ENCODE results near the gene TPRA1.

TPRA1 gene

DNA sequence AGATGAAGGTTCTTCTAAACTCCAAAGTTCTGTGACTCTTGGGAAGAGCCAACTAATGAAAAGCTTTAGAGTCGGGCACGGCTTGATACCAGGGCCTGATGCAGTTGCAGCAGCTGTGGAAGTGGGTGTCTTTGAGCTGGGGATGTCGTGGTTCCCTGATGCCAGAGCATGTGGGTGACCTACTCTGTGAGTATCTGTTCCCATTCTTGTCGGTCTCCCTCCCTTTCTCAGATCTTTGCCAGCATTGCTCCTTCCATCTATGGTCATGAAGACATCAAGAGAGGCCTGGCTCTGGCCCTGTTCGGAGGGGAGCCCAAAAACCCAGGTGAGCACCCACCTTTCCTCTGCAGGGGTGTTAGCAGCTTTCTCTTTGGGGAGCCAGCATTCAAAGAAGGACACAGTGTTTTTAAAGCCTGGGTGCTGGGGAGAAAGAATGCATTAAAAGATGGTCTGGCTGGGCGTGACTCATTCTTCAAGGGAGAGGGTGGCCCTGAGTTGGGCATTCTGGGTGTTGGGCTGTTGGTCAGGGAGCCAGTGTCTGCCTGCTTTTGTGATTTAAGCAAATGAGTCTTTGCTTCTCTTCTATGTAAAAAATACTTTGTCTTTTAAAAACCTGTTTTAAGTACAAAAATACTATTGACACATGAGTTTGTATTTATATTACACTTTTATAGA is 25.2 kb upstream of the TPRA1 start:
- Histone ChIP-seq H3K36me3 (ENCODE audit: control insufficient read depth in 4 of 4, insufficient read depth in 4 of 4, low read length in 3 of 4) (peaks cover 37 to 96% (median 84%) of the 10 kb centered on the region in 4 experiments), H3K27ac (ENCODE audit: insufficient read depth in 1 of 2, low read depth in 1 of 2, low read length in 2 of 2, poor library complexity in 1 of 2, severe bottlenecking in 2 of 2) (no peak overlapping the region), H3K4me1 (ENCODE audit: control extremely low read depth in 1 of 4, control insufficient read depth in 4 of 4, insufficient read depth in 4 of 4, low read length in 3 of 4) (no peaks in the 10 kb centered on the region), H3K9me3 (ENCODE audit: control extremely low read depth in 1 of 5, control insufficient read depth in 4 of 5, insufficient read depth in 2 of 5, low read depth in 1 of 5, low read length in 4 of 5) (no peaks in the 10 kb centered on the region), H3K4me3 (ENCODE audit: control insufficient read depth in 1 of 7, extremely low read depth in 1 of 7, insufficient read depth in 4 of 7, low read depth in 2 of 7, low read length in 6 of 7) (no peak overlapping the region), H3K27me3 (replicated peaks in 2 of 5; ENCODE audit: control insufficient read depth in 4 of 5, insufficient read depth in 5 of 5, low read length in 4 of 5) (no peaks in the 10 kb centered on the region)
- whole genome bisulfite sequencing (ENCODE audit: insufficient coverage) = 96% methylated on average over 6 of the region's 6 CpGs
- POLR2A ChIA-PET = no interaction called here
- CTCF ChIA-PET = no interaction called here
- DNase-seq = no peak

DNA sequence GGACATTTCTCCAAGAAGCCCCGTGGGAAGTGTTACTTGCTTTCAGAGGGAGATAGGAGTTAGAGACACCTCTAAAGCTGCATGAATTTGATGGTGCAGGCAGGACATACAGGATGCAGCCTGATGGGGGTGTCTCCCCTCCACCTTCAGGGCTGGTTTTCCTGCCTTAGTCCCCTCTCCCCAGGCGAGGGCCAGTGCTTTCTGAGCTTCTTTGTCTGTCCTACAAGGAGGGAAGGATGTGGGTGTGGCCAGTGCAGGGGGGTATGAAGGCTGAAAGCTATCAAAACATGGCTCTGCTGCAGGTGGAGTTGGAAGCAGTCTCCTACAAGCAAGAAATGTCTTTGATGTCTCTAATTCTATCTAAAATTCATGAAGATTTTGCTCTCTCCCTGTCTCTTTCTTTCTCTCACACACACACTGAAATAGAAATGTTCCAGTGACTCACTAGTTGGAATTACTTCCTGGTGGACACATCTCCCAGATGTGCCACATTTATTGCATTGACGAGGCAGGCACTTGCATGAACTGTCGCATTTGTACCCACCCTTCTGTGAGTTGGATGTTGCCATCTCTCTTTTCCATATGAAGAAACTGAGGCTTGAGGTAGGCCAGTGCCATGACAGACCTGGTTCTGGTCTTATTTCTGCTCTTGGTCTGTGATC is 24.5 kb upstream of the TPRA1 start:
- Histone ChIP-seq H3K4me1 (ENCODE audit: control extremely low read depth in 1 of 4, control insufficient read depth in 4 of 4, insufficient read depth in 4 of 4, low read length in 3 of 4) (no peaks in the 10 kb centered on the region), H3K9me3 (ENCODE audit: control extremely low read depth in 1 of 5, control insufficient read depth in 4 of 5, insufficient read depth in 2 of 5, low read depth in 1 of 5, low read length in 4 of 5) (no peaks in the 10 kb centered on the region), H3K27me3 (replicated peaks in 2 of 5; ENCODE audit: control insufficient read depth in 4 of 5, insufficient read depth in 5 of 5, low read length in 4 of 5) (no peaks in the 10 kb centered on the region), H3K36me3 (ENCODE audit: control insufficient read depth in 4 of 4, insufficient read depth in 4 of 4, low read length in 3 of 4) (peaks cover 36 to 96% (median 83%) of the 10 kb centered on the region in 4 experiments), H3K27ac (ENCODE audit: insufficient read depth in 1 of 2, low read depth in 1 of 2, low read length in 2 of 2, poor library complexity in 1 of 2, severe bottlenecking in 2 of 2) (no peak overlapping the region), H3K4me3 (ENCODE audit: control insufficient read depth in 1 of 7, extremely low read depth in 1 of 7, insufficient read depth in 4 of 7, low read depth in 2 of 7, low read length in 6 of 7) (no peak overlapping the region)
- WGBS (ENCODE audit: insufficient coverage) = 100% methylated on average over 2 of the region's 4 CpGs
- no peak for DNase-seq
- ChIA-PET CTCF (no interaction called here), POLR2A (no interaction called here)

DNA sequence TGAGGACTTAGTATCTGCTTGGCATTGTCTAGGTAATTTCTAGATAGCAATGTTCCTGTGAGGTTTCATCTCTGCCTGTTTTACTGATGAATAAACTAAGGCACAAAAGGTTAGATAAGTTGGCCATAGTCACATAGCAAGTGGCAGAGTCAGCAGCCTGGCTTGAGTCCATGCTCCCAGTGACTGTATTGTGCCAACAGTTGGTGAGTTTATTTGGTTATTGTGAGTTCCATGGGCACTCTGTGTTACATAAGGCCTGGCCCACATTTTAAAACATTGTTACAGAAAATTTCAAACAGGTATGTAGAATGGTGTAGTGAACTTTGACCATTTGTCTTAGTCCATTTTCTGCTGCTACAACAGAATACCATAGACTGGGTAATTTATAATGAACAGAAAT is 22.9 kb upstream of the TPRA1 start:
- Histone ChIP-seq H3K36me3 (ENCODE audit: control insufficient read depth in 4 of 4, insufficient read depth in 4 of 4, low read length in 3 of 4) (peaks cover 31 to 95% (median 79%) of the 10 kb centered on the region in 4 experiments), H3K4me3 (ENCODE audit: control insufficient read depth in 1 of 7, extremely low read depth in 1 of 7, insufficient read depth in 4 of 7, low read depth in 2 of 7, low read length in 6 of 7) (no peak overlapping the region), H3K4me1 (ENCODE audit: control extremely low read depth in 1 of 4, control insufficient read depth in 4 of 4, insufficient read depth in 4 of 4, low read length in 3 of 4) (peaks cover 0 to 11% (median 8%) of the 10 kb centered on the region in 4 experiments), H3K27me3 (replicated peaks in 2 of 5; ENCODE audit: control insufficient read depth in 4 of 5, insufficient read depth in 5 of 5, low read length in 4 of 5) (no peaks in the 10 kb centered on the region), H3K27ac (ENCODE audit: insufficient read depth in 1 of 2, low read depth in 1 of 2, low read length in 2 of 2, poor library complexity in 1 of 2, severe bottlenecking in 2 of 2) (no peak overlapping the region), H3K9me3 (ENCODE audit: control extremely low read depth in 1 of 5, control insufficient read depth in 4 of 5, insufficient read depth in 2 of 5, low read depth in 1 of 5, low read length in 4 of 5) (no peaks in the 10 kb centered on the region)
- POLR2A ChIA-PET = no interaction called here
- CTCF ChIA-PET = interaction anchor here (1.6 kb wide), 1 partner anchor 38 kb away, joined by 3 read pairs; no protein-coding TSS in a partner anchor
- DNase-seq = no peak

DNA sequence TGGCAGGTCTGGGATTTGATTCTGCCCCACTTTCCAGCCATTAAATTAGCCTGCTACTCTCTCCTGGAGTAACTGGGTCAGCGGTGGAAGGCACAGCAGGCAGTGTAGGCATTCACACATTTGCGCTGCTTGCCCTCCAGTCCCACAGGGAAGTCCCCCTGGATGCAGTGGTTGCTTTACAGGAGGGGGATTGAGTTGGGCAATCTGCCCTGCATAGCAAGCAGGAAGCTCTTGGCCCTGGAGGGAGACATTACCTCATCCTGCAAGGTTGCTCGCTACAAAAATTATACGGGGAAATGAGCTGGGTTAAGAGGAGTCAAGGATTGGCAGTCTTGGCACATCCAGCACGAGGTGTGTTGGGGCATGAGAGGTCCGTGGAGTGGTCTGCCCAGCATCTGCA is 22.4 kb upstream of the TPRA1 start:
- no peak overlapping the region for H3K4me3 ChIP-seq (ENCODE audit: control insufficient read depth in 1 of 7, extremely low read depth in 1 of 7, insufficient read depth in 4 of 7, low read depth in 2 of 7, low read length in 6 of 7)
- H3K4me1 ChIP-seq (ENCODE audit: control extremely low read depth in 1 of 4, control insufficient read depth in 4 of 4, insufficient read depth in 4 of 4, low read length in 3 of 4) = peaks cover 0 to 13% (median 8%) of the 10 kb centered on the region in 4 experiments
- ChIA-PET CTCF (interaction anchor here (1.6 kb wide), 1 partner anchor 38 kb away, joined by 3 read pairs; no protein-coding TSS in a partner anchor), POLR2A (no interaction called here)
- no peaks in the 10 kb centered on the region for H3K9me3 ChIP-seq (ENCODE audit: control extremely low read depth in 1 of 5, control insufficient read depth in 4 of 5, insufficient read depth in 2 of 5, low read depth in 1 of 5, low read length in 4 of 5)
- 91% methylated on average over 6 of the region's 6 CpGs for WGBS (ENCODE audit: insufficient coverage)
- no peak overlapping the region for H3K27ac ChIP-seq (ENCODE audit: insufficient read depth in 1 of 2, low read depth in 1 of 2, low read length in 2 of 2, poor library complexity in 1 of 2, severe bottlenecking in 2 of 2)
- no peaks in the 10 kb centered on the region for H3K27me3 ChIP-seq (replicated peaks in 2 of 5; ENCODE audit: control insufficient read depth in 4 of 5, insufficient read depth in 5 of 5, low read length in 4 of 5)
- H3K36me3 ChIP-seq (ENCODE audit: control insufficient read depth in 4 of 4, insufficient read depth in 4 of 4, low read length in 3 of 4) = peaks cover 29 to 95% (median 79%) of the 10 kb centered on the region in 4 experiments
- no peak for DNase-seq

DNA sequence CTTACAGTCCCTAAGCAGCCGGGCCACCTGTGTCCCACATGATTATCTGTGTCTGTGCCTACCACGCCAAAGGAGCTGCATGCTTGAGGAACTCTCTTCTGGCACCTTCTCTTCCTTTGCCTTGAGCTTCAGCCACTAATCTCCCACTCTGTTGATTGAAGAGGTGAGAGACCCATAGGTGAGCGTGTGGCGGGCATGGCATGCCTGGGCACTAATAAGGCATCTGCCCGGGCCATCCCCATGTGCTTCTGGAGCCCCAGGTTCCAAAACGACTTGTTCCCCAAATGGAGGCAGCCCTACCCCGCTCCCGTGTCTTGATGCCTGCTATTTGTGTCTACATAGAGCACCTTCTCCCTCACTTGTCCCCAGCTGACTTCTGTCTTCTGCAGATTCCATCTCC is 20.7 kb upstream of the TPRA1 start:
- peaks cover 32 to 95% (median 80%) of the 10 kb centered on the region in 4 experiments for H3K36me3 ChIP-seq (ENCODE audit: control insufficient read depth in 4 of 4, insufficient read depth in 4 of 4, low read length in 3 of 4)
- ChIA-PET POLR2A (interaction anchor here (0.6 to 0.9 kb wide), 2 partner anchors 36 to 410 kb away, joined by 3 read pairs; no protein-coding TSS in a partner anchor), CTCF (interaction anchor here (0.6 to 1.4 kb wide), 3 partner anchors 13 to 494 kb away, joined by 3 read pairs; no protein-coding TSS in a partner anchor)
- no peaks in the 10 kb centered on the region for H3K27me3 ChIP-seq (replicated peaks in 2 of 5; ENCODE audit: control insufficient read depth in 4 of 5, insufficient read depth in 5 of 5, low read length in 4 of 5)
- DNase-seq = no peak
- no peaks in the 10 kb centered on the region for H3K9me3 ChIP-seq (ENCODE audit: control extremely low read depth in 1 of 5, control insufficient read depth in 4 of 5, insufficient read depth in 2 of 5, low read depth in 1 of 5, low read length in 4 of 5)
- H3K27ac ChIP-seq (ENCODE audit: insufficient read depth in 1 of 2, low read depth in 1 of 2, low read length in 2 of 2, poor library complexity in 1 of 2, severe bottlenecking in 2 of 2) = no peak overlapping the region
- WGBS (ENCODE audit: insufficient coverage) = 97% methylated on average over 6 of the region's 8 CpGs
- H3K4me3 ChIP-seq (ENCODE audit: control insufficient read depth in 1 of 7, extremely low read depth in 1 of 7, insufficient read depth in 4 of 7, low read depth in 2 of 7, low read length in 6 of 7) = no peak overlapping the region
- peaks cover 0 to 13% (median 8%) of the 10 kb centered on the region in 4 experiments for H3K4me1 ChIP-seq (ENCODE audit: control extremely low read depth in 1 of 4, control insufficient read depth in 4 of 4, insufficient read depth in 4 of 4, low read length in 3 of 4)

DNA sequence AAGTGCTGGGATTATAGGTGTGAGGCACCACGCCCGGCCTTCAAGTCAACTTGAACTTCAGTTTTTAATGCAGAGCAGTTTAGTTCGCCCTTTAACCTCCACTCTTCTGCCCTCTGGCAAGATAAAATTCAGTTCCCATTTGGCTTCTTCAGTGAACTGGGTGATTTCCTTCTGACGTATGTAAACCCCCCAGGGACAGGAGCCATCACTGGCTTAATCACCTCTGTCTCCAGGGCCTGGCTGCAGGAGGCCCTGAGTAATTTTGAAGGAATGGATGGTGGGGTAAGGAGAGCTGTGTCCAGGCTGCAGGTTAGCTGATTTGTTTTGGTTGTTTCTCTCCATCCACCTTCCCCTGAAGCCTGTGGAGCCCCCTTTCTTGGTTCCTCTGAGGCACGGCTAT is 19.6 kb upstream of the TPRA1 start:
- no peak for DNase-seq
- 92% methylated on average over 5 of the region's 5 CpGs for WGBS (ENCODE audit: insufficient coverage)

DNA sequence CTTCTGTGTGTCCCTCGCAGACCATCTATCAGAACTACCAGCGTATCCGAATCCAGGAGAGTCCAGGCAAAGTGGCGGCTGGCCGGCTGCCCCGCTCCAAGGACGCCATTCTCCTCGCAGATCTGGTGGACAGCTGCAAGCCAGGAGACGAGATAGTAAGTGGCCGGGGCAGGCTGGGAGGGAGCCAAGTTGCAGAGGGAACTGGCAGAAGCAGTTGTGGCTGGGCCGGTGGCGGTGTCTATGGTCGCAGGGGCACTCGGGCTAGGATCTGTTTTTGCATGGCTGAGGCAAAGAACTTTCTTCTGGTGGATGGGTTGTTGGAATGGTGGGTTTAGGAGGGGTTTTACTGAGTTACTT is 17.8 kb upstream of the TPRA1 start:
- WGBS (ENCODE audit: insufficient coverage) = 99% methylated on average over 14 of the region's 14 CpGs
- H3K27ac ChIP-seq (ENCODE audit: insufficient read depth in 1 of 2, low read depth in 1 of 2, low read length in 2 of 2, poor library complexity in 1 of 2, severe bottlenecking in 2 of 2) = no peak overlapping the region
- H3K4me3 ChIP-seq (ENCODE audit: control insufficient read depth in 1 of 7, extremely low read depth in 1 of 7, insufficient read depth in 4 of 7, low read depth in 2 of 7, low read length in 6 of 7) = no peak overlapping the region
- POLR2A ChIA-PET = no interaction called here
- H3K4me1 ChIP-seq (ENCODE audit: control extremely low read depth in 1 of 4, control insufficient read depth in 4 of 4, insufficient read depth in 4 of 4, low read length in 3 of 4) = peaks cover 0 to 13% (median 8%) of the 10 kb centered on the region in 4 experiments
- no peaks in the 10 kb centered on the region for H3K27me3 ChIP-seq (replicated peaks in 2 of 5; ENCODE audit: control insufficient read depth in 4 of 5, insufficient read depth in 5 of 5, low read length in 4 of 5)
- peaks cover 16 to 88% (median 77%) of the 10 kb centered on the region in 4 experiments for H3K36me3 ChIP-seq (ENCODE audit: control insufficient read depth in 4 of 4, insufficient read depth in 4 of 4, low read length in 3 of 4)
- no peak for DNase-seq
- CTCF ChIA-PET = interaction anchor here (1.2 to 1.4 kb wide), 2 partner anchors 33 to 43 kb away, joined by 3 to 4 read pairs; no protein-coding TSS in a partner anchor
- H3K9me3 ChIP-seq (ENCODE audit: control extremely low read depth in 1 of 5, control insufficient read depth in 4 of 5, insufficient read depth in 2 of 5, low read depth in 1 of 5, low read length in 4 of 5) = no peaks in the 10 kb centered on the region

More for the DNA sequence above, 19.6 kb upstream of the TPRA1 start:
- H3K27ac ChIP-seq (ENCODE audit: insufficient read depth in 1 of 2, low read depth in 1 of 2, low read length in 2 of 2, poor library complexity in 1 of 2, severe bottlenecking in 2 of 2) = no peak overlapping the region
- CTCF ChIA-PET = interaction anchor here (1.2 kb wide), 1 partner anchor 39 kb away, joined by 3 read pairs; no protein-coding TSS in a partner anchor
- POLR2A ChIA-PET = no interaction called here
- peaks cover 27 to 93% (median 77%) of the 10 kb centered on the region in 4 experiments for H3K36me3 ChIP-seq (ENCODE audit: control insufficient read depth in 4 of 4, insufficient read depth in 4 of 4, low read length in 3 of 4)
- H3K4me3 ChIP-seq (ENCODE audit: control insufficient read depth in 1 of 7, extremely low read depth in 1 of 7, insufficient read depth in 4 of 7, low read depth in 2 of 7, low read length in 6 of 7) = no peak overlapping the region
- H3K4me1 ChIP-seq (ENCODE audit: control extremely low read depth in 1 of 4, control insufficient read depth in 4 of 4, insufficient read depth in 4 of 4, low read length in 3 of 4) = peaks cover 0 to 13% (median 8%) of the 10 kb centered on the region in 4 experiments
- no peaks in the 10 kb centered on the region for H3K27me3 ChIP-seq (replicated peaks in 2 of 5; ENCODE audit: control insufficient read depth in 4 of 5, insufficient read depth in 5 of 5, low read length in 4 of 5)
- H3K9me3 ChIP-seq (ENCODE audit: control extremely low read depth in 1 of 5, control insufficient read depth in 4 of 5, insufficient read depth in 2 of 5, low read depth in 1 of 5, low read length in 4 of 5) = no peaks in the 10 kb centered on the region

Measured in common myeloid progenitor, CD34-positive (primary cell).